GM21390 (cell line): ENCODE data around the gene FBXL13.
"Not testable (repeated sequence)": the region's sequence is repeated elsewhere in the genome, so short reads cannot be mapped to it uniquely, and the experiment has no call there.

Experiments
- ATAC-seq: cut with Tn5 transposase; IDR thresholded peaks from one replicate; pipeline ENCODE4 v1.9.1; 2021; ENCODE audit not compliant: unreplicated experiment

Gene FBXL13

GRCh38 chr7:102829075-102829474, 245.5 kb downstream of the FBXL13 start:
- ATAC-seq = no peak

GRCh38 chr7:102828286-102828685, 246.3 kb downstream of the FBXL13 start:
- ATAC-seq = no peak

- no peak for ATAC-seq
These were observed 251.0 kb downstream of the FBXL13 start for GRCh38 chr7:102823390-102824119.

GRCh38 chr7:102821994-102822747, 252.4 kb downstream of the FBXL13 start:
- ATAC-seq = no peak

- no peak for ATAC-seq
These were observed 255.4 kb downstream of the FBXL13 start for GRCh38 chr7:102819151-102819550.

- ATAC-seq = no peak
These were observed 256.7 kb downstream of the FBXL13 start for GRCh38 chr7:102817616-102818573.

GRCh38 chr7:102814025-102814471, 260.5 kb downstream of the FBXL13 start:
- ATAC-seq = no peak

GRCh38 chr7:102813191-102814024, 261.2 kb downstream of the FBXL13 start:
- ATAC-seq = no peak

- ATAC-seq = no peak
These were observed 262.5 kb downstream of the FBXL13 start for GRCh38 chr7:102811942-102812678.

GRCh38 chr7:102810916-102811315, 263.7 kb downstream of the FBXL13 start:
- ATAC-seq = no peak

- no peak for ATAC-seq
These were observed 268.0 kb downstream of the FBXL13 start for GRCh38 chr7:102806613-102807012.

- ATAC-seq = not testable (repeated sequence)
These were observed 278.5 kb downstream of the FBXL13 start for GRCh38 chr7:102795987-102796595.

- not testable (repeated sequence) for ATAC-seq
These were observed 280.0 kb downstream of the FBXL13 start for GRCh38 chr7:102794567-102794966.

GRCh38 chr7:102791831-102792230, 282.8 kb downstream of the FBXL13 start:
- ATAC-seq = not testable (repeated sequence)

- ATAC-seq = not testable (repeated sequence)
These were observed 283.2 kb downstream of the FBXL13 start for GRCh38 chr7:102791367-102791766.

- not testable (repeated sequence) for ATAC-seq
These were observed 284.1 kb downstream of the FBXL13 start for GRCh38 chr7:102790364-102791100.

GRCh38 chr7:102788770-102789169, 285.8 kb downstream of the FBXL13 start:
- ATAC-seq = not testable (repeated sequence)

- not testable (repeated sequence) for ATAC-seq
These were observed 293.7 kb downstream of the FBXL13 start for GRCh38 chr7:102780926-102781325.
